ENCODE results near the gene CWH43.
"Not testable (repeated sequence)": the region's sequence is repeated elsewhere in the genome, so short reads cannot be mapped to it uniquely, and the experiment has no call there.

The CWH43 gene

GRCh38 chr4:48985976-48986653, at the start of gene CWH43:
TSS of gene CWH43 (plus strand) at chr4:48986275. CDS start at chr4:48986430, 155 bp downstream.
- no peak for DNase-seq

- DNase-seq: no peak
Measured at GRCh38 chr4:48937033-48937432, 49.0 kb upstream of the CWH43 start.

GRCh38 chr4:48938831-48939230, 47.2 kb upstream of the CWH43 start:
- DNase-seq: no peak

- DNase-seq: no peak
Measured at GRCh38 chr4:48939785-48940184, 46.3 kb upstream of the CWH43 start.

- no peak for DNase-seq
Measured at GRCh38 chr4:48943387-48943786, 42.7 kb upstream of the CWH43 start.

GRCh38 chr4:48944252-48944651, 41.8 kb upstream of the CWH43 start:
- no peak for DNase-seq

- no peak for DNase-seq
Measured at GRCh38 chr4:48944756-48945241, 41.3 kb upstream of the CWH43 start.

- no peak for DNase-seq
Measured at GRCh38 chr4:48945981-48946380, 40.1 kb upstream of the CWH43 start.

- DNase-seq: no peak
Measured at GRCh38 chr4:48947731-48948130, 38.3 kb upstream of the CWH43 start.

DNA sequence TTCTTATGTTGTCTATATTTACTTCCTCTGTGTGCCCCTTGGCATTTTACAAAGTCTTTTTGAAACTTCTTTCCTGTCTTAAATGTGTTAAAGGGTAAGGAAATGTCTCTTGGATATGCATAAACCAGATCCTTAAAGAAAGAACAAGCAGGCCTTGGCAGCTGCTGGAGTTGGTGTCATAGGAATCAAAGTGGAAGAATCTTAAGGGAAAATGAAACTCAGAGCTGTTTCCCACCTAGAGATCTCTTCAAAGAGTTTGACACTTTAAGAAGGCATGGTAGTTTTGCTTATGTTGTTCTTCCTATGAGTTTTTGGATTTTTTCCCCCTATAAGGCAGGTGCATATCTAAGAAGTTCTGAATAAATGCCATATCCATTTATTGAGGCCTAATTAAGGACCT, 37.0 kb upstream of the CWH43 start:
- no peak for DNase-seq

- DNase-seq: no peak
Measured at GRCh38 chr4:48949518-48950219, 36.4 kb upstream of the CWH43 start.

DNA sequence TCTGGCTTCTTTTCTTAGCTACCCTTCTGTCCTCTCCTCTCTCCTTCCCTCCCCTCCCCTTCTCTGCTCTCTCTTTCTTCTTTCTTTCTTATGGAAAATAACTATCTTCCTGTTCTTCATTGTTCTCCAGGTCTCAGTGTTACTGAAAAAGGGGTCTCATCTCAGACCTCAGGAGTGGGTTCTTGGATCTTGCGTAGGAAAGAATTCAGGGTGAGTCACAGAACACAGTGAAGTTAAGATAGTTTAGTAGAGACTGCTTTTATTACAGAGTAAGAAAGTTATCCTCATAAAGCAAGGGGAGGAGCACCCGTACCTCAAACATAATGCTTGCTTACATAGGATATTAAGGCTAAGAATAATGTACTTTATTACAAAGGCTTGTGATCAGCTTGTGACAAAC, 31.8 kb upstream of the CWH43 start:
- DNase-seq: no peak

- DNase-seq: not testable (repeated sequence)
Measured at GRCh38 chr4:48957366-48957765, 28.7 kb upstream of the CWH43 start.

- DNase-seq: no peak
Measured at GRCh38 chr4:48958582-48958981, 27.5 kb upstream of the CWH43 start.

DNA sequence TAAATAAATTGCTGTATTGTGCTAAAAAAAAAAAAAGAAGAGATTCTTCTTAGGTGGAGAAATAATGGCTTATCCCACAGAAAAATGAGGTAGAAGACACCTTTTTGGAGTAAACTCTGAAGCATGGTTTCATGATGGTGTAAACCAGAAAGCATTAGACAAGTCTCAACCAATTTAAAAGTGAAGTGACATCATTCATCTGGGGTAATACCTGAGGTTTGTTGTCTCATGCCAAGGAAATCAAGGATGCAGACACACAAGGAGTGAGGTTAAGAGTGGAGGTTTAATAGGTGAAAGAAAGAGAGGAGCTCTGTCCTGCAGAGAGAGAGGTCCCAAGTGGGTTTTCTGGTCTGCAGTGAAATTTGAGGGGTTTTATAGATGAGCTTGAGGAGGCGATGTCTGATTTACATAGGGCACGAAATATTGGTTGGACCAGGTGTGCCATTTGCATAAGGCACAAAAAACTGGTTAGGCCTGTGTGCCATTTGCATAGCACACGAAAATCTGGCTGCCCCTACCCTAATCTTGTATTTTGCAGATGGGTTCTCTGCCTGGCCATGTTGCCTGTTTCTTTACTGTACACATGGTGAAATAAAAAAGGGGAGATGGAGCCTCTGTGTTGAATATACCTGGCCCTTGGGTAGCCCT, 25.0 kb upstream of the CWH43 start:
- DNase-seq: no peak

- no peak for DNase-seq
Measured at GRCh38 chr4:48962636-48963035, 23.4 kb upstream of the CWH43 start.

- peak; percentile 52 for DNase-seq
Measured at GRCh38 chr4:48963042-48963679, 22.9 kb upstream of the CWH43 start.

- no peak for DNase-seq
Measured at GRCh38 chr4:48967101-48967500, 19.0 kb upstream of the CWH43 start.

DNA sequence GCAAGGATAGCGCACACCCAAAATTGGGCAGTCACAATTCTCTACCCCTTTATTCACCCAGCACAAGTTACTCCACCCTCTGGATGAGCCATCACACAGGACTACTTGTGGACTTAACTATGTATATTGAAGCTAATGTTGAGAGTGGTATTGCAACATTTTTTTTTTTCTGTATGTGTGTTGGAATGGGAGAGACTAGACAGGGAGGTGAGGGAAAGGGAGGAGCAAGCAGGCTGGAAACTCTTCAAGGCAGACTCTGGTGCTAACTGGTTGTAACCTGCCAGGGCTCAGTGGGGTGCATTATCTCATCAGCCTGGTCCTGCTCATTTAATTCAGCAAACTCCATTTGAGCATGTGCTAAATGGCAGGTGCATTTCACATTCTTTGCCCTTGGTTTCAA, 18.4 kb upstream of the CWH43 start:
- no peak for DNase-seq

DNA sequence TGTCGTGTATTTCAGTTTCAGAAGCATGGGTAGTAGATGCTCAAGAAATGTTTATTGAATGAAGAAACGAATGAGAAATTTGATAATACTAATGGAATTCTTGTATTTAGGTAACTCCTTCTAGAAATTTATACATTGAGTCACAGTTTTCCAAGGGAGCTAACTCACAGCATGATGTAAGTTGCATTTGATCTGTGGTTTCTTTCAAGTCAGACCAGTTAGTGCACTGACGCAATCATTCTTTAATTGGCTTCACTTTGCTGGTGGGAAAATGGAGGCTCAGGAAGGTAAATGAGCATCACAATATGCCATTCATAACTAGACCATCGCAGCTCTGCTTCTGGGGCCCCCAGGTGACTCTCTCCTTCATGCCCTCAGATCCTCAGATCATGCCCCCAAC, 17.3 kb upstream of the CWH43 start:
- no peak for DNase-seq

DNA sequence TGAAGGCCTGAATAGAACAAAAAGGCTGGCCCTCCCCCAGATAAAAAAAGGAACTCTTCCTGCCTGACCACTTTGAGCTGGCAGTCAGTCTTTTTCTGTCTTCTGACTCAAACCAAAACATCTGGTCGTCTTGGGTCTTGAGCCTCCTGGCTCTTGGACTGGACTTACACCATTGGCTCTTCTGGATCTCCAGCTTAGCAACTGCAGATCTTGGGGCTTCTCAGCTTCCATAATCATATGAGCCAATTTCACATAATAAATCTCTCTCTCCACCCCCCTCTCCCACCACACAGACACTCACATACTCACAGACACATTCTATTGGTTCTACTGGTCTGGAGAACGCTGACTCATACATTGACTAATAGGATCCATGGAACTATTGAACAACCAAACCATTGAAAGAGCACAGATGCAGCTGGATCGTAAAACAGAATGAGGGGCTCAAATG, 15.6 kb upstream of the CWH43 start:
- DNase-seq: no peak

GRCh38 chr4:48974979-48975640, 11.0 kb upstream of the CWH43 start:
- DNase-seq: no peak

GRCh38 chr4:48976041-48976440, 10.0 kb upstream of the CWH43 start:
- DNase-seq: no peak

Data from stimulated activated naive CD4-positive, alpha-beta T cell treated with Interleukin-2 at 50 U/mL for 16 hours (primary cell).